HL-60 (cell line): ENCODE measurements around the gene WASHC4.

Experiments used
- DNase-seq, 2 experiments: peaks; one replicate each; pipeline ENCODE4 v3.0.0-alpha.2; 2010 to 2020; ENCODE audit warnings: low read depth in 1 of 2, low spot score in 1 of 2
- H3K27ac ChIP-seq: fragments of 250-450 bp; sonication (Bioruptor Pico); replicated peaks from 2 replicates; pipeline ENCODE4 v1.5.1; 2020; ENCODE audit warnings: mild to moderate bottlenecking, moderate library complexity
- H3K27me3 ChIP-seq: fragments of 250-450 bp; sonication (Bioruptor Pico); 2 replicates; pipeline ENCODE4 v1.5.1; 2021; ENCODE audit warnings: mild to moderate bottlenecking, moderate library complexity; ENCODE audit not compliant: insufficient read depth, poor library complexity, severe bottlenecking
- H3K4me3 ChIP-seq: replicated peaks from 2 replicates; pipeline ENCODE4 v1.5.1; 2011; ENCODE audit warnings: mild to moderate bottlenecking, control low read depth, low read length; ENCODE audit not compliant: insufficient read depth
- GABPA ChIP-seq: IDR thresholded peaks from 2 replicates; pipeline ENCODE4 v1.6.1; 2012; ENCODE audit warnings: low read depth
- POLR2AphosphoS5 ChIP-seq: IDR thresholded peaks from 2 replicates; pipeline ENCODE4 v1.6.1; 2012; ENCODE audit warnings: low read depth
- REST ChIP-seq: IDR thresholded peaks from 2 replicates; pipeline ENCODE4 v1.6.1; 2012; ENCODE audit warnings: low read depth; ENCODE audit not compliant: insufficient replicate concordance
- SPI1 ChIP-seq: IDR thresholded peaks from 2 replicates; pipeline ENCODE4 v1.6.1; 2012; ENCODE audit warnings: low read depth, mild to moderate bottlenecking, borderline replicate concordance
- TF ChIP-seq, protein P1 (sequence below): IDR thresholded peaks from one replicate; pipeline ENCODE4 v1.5.1; 2011; ENCODE audit warnings: low read length, control low read depth, inconsistent platforms; ENCODE audit not compliant: insufficient read depth

WASHC4 gene

DNA sequence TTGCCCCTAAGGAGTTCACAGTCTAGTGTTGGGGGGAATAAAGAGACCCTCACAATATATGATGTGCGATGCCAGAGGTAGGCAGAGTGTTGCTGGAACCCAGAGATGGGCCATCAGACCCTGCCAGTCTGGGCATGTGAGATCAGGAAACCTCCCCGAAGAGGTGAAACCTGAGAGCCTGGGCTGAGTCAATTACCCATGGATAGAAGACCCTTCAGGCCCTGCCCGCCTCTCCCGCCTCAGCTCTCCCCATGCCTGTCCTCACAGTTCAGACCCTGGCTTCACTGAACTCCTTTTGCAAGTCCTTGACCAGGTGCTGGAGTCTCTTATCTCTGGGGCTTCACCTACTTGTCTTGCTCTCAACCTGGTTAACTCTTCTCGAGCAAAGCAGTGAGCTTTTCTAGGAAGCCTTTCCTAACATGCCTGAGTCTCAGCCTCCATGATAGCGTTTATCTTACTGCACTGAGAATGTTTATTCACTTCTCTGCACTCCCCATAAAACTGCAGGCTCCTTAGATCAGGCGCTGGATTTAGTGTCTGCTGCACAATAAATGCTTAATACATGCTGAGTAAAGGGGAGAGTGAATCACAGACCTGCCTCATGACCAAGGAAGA is 42.9 kb upstream of the WASHC4 start:
- H3K4me3 ChIP-seq: no peak overlapping the region
- no peak for TF ChIP-seq SPI1
- TF ChIP-seq REST: no peak
- TF ChIP-seq POLR2AphosphoS5: no peak
- no peaks in the 10 kb centered on the region for H3K27me3 ChIP-seq
- DNase-seq: no peak
- H3K27ac ChIP-seq: no peak overlapping the region

GRCh38 chr12:105067511-105068031 is 40.0 kb upstream of the WASHC4 start:
- no peak for DNase-seq
- TF ChIP-seq REST (no peak), SPI1 (no peak), POLR2AphosphoS5 (no peak), GABPA (no peak)
- TF ChIP-seq, protein P1, sequence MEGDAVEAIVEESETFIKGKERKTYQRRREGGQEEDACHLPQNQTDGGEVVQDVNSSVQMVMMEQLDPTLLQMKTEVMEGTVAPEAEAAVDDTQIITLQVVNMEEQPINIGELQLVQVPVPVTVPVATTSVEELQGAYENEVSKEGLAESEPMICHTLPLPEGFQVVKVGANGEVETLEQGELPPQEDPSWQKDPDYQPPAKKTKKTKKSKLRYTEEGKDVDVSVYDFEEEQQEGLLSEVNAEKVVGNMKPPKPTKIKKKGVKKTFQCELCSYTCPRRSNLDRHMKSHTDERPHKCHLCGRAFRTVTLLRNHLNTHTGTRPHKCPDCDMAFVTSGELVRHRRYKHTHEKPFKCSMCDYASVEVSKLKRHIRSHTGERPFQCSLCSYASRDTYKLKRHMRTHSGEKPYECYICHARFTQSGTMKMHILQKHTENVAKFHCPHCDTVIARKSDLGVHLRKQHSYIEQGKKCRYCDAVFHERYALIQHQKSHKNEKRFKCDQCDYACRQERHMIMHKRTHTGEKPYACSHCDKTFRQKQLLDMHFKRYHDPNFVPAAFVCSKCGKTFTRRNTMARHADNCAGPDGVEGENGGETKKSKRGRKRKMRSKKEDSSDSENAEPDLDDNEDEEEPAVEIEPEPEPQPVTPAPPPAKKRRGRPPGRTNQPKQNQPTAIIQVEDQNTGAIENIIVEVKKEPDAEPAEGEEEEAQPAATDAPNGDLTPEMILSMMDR: no peak
- Histone ChIP-seq H3K4me3 (no peak overlapping the region), H3K27me3 (no peaks in the 10 kb centered on the region), H3K27ac (no peak overlapping the region)

DNA sequence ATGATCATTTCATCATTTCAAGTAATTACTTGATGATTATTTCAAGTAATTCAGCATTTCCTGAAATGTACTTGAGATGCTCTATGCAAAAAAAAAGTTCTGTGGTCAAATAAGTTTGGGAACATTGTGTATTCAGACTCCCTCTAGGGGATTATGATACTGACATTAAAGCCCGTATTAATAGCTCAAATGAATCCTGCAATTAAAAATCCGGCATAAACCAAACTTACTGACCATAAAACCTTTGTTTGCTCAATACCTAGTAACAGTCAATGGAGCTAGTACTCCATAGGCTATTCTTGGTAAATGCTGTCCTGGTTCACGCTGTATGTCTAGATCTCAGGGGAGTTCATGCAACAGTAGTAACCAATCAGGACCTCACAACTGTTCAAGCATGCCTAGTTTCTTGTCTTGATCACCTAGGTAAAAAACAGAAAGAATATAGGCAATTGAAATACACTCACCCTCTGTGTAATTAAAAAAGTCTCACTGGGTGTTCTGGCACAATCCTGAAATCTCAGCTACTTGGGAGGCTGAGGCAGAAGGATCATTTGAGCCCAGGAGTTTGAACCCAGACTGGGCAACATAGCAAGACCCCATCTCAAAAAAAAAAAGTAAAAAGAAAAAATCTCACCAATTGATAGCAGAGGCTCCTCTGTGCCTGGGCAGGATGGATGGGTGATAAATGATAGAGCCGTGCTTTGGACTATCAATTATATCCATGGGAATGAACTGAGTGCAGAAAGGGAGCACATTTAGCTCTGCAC is 37.4 kb upstream of the WASHC4 start:
- H3K27me3 ChIP-seq: no peaks in the 10 kb centered on the region
- no peak overlapping the region for H3K4me3 ChIP-seq
- DNase-seq: no peak
- TF ChIP-seq SPI1: no peak
- no peak for TF ChIP-seq POLR2AphosphoS5
- TF ChIP-seq, protein P1: no peak
- no peak overlapping the region for H3K27ac ChIP-seq

DNA sequence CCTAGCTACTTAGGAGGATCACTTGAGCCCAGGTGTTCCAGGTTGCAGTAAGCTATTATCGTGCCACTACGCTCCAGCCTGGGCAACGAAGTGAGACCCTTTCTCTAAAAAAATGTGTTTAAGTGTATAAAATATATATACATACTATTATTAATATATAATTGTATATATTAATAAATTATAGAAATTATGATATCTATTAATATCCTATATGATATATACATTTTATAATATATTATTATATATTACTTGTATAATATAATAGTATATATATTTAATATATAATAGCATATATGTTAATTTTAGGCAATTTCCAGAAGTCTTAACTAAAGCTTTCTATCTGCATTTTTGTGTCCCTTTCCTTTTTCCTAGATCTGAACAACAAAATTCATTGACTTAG is 35.5 kb upstream of the WASHC4 start:
- TF ChIP-seq REST (no peak), SPI1 (no peak), GABPA (no peak), POLR2AphosphoS5 (no peak)
- TF ChIP-seq, protein P1: no peak
- H3K27ac ChIP-seq: no peak overlapping the region
- no peaks in the 10 kb centered on the region for H3K27me3 ChIP-seq
- no peak for DNase-seq
- H3K4me3 ChIP-seq: no peak overlapping the region
